Mesenchymal stem cell (in vitro differentiated cells and primary cell): ENCODE measurements around the gene RCBTB2.

ENCODE experiments used
- DNase-seq: peaks from one replicate; pipeline ENCODE4 v3.0.0-alpha.2; 2013
- H2AFZ ChIP-seq: one replicate; pipeline ENCODE4 v1.6.1; 2013; ENCODE audit warnings: low read depth, mild to moderate bottlenecking, control low read depth, inconsistent platforms, low read length, moderate library complexity
- H2AK5ac ChIP-seq: 2 replicates; pipeline ENCODE4 v1.6.1; 2013; ENCODE audit warnings: low read length, moderate library complexity, mild to moderate bottlenecking, inconsistent platforms; ENCODE audit not compliant: severe bottlenecking
- H2BK120ac ChIP-seq: one replicate; pipeline ENCODE4 v1.6.1; 2013; ENCODE audit warnings: low read depth, mild to moderate bottlenecking, inconsistent platforms, low read length, moderate library complexity
- H2BK12ac ChIP-seq, 2 experiments: one replicate each; pipeline ENCODE4 v1.6.1; 2013; ENCODE audit warnings: inconsistent platforms in 2 of 2, low read length in 2 of 2, mild to moderate bottlenecking in 2 of 2, moderate library complexity in 2 of 2, control low read depth in 1 of 2
- H2BK15ac ChIP-seq: one replicate; pipeline ENCODE4 v1.6.1; 2013; ENCODE audit warnings: mild to moderate bottlenecking, low read depth, inconsistent platforms; ENCODE audit not compliant: poor library complexity, severe bottlenecking
- H2BK5ac ChIP-seq: 2 replicates; pipeline ENCODE4 v1.6.1; 2013; ENCODE audit warnings: low read depth, mild to moderate bottlenecking, low read length, control low read depth, inconsistent platforms; ENCODE audit not compliant: poor library complexity, severe bottlenecking
- H3K14ac ChIP-seq, 2 experiments: one replicate each; pipeline ENCODE4 v1.6.1; 2013; ENCODE audit warnings: inconsistent platforms in 2 of 2, low read length in 2 of 2, control low read depth in 1 of 2, mild to moderate bottlenecking in 1 of 2, moderate library complexity in 1 of 2
- H3K18ac ChIP-seq, 2 experiments: one replicate each; pipeline ENCODE4 v1.6.1; 2013; ENCODE audit warnings: inconsistent platforms in 2 of 2, low read length in 2 of 2, control low read depth in 1 of 2, low read depth in 1 of 2, mild to moderate bottlenecking in 1 of 2
- H3K23ac ChIP-seq, 2 experiments: one replicate each; pipeline ENCODE4 v1.6.1; 2013; ENCODE audit warnings: inconsistent platforms in 2 of 2, low read length in 2 of 2, mild to moderate bottlenecking in 2 of 2, moderate library complexity in 2 of 2, control low read depth in 1 of 2
- H3K27ac ChIP-seq: 2 replicates; pipeline ENCODE4 v1.5.1; 2013; ENCODE audit warnings: mild to moderate bottlenecking, moderate library complexity, low read length, control low read depth, inconsistent platforms; ENCODE audit not compliant: poor library complexity, severe bottlenecking
- H3K27me3 ChIP-seq, 2 experiments: 2 replicates each; pipeline versions ENCODE4 v1.6.1 to v1.7.0; 2013; ENCODE audit warnings: low read length in 2 of 2, mild to moderate bottlenecking in 2 of 2, moderate library complexity in 2 of 2, control low read depth in 1 of 2, inconsistent platforms in 1 of 2; ENCODE audit not compliant: control insufficient read depth in 1 of 2, insufficient read depth in 1 of 2
- H3K36me3 ChIP-seq, 2 experiments: 2 replicates each; pipeline versions ENCODE4 v1.6.1 to v1.7.0; 2013; ENCODE audit warnings: low read length in 2 of 2, control low read depth in 1 of 2, inconsistent platforms in 1 of 2, low read depth in 1 of 2, mild to moderate bottlenecking in 1 of 2; ENCODE audit not compliant: insufficient read depth in 2 of 2, control insufficient read depth in 1 of 2
- H3K4ac ChIP-seq, 2 experiments: one replicate each; pipeline ENCODE4 v1.6.1; 2013; ENCODE audit warnings: inconsistent platforms in 2 of 2, low read length in 2 of 2, mild to moderate bottlenecking in 2 of 2, moderate library complexity in 2 of 2, control low read depth in 1 of 2, low read depth in 1 of 2
- H3K4me1 ChIP-seq: 2 replicates; pipeline ENCODE4 v1.6.1; 2013; ENCODE audit warnings: low read depth, low read length, control low read depth; ENCODE audit not compliant: control insufficient read depth, insufficient read depth
- H3K4me2 ChIP-seq: 2 replicates; pipeline ENCODE4 v1.6.1; 2013; ENCODE audit warnings: low read length, mild to moderate bottlenecking, inconsistent platforms; ENCODE audit not compliant: poor library complexity, severe bottlenecking
- H3K4me3 ChIP-seq, 2 experiments: 2 replicates each; pipeline versions ENCODE4 v1.5.1 to v1.7.0; 2013; ENCODE audit warnings: low read length in 2 of 2, mild to moderate bottlenecking in 2 of 2, control low read depth in 1 of 2, low read depth in 1 of 2; ENCODE audit not compliant: insufficient read depth in 1 of 2
- H3K79me1 ChIP-seq: replicated peaks from 2 replicates; pipeline ENCODE4 v1.6.1; 2013; ENCODE audit warnings: mild to moderate bottlenecking, control low read depth, low read length, inconsistent platforms; ENCODE audit not compliant: poor library complexity, severe bottlenecking
- H3K9ac ChIP-seq: 2 replicates; pipeline ENCODE4 v1.7.0; 2013; ENCODE audit warnings: mild to moderate bottlenecking, low read length, moderate library complexity
- H3K9me3 ChIP-seq: 2 replicates; pipeline ENCODE4 v1.7.0; 2013; ENCODE audit warnings: mild to moderate bottlenecking, low read length; ENCODE audit not compliant: control insufficient read depth
- H4K8ac ChIP-seq: one replicate; pipeline ENCODE4 v1.6.1; 2013; ENCODE audit warnings: inconsistent platforms, mild to moderate bottlenecking, low read length, moderate library complexity
- H4K91ac ChIP-seq: one replicate; pipeline ENCODE4 v1.6.1; 2013; ENCODE audit warnings: mild to moderate bottlenecking, low read length, inconsistent platforms
- WGBS: methylation state at CpG from one replicate; pipeline ENCODE4 v1.1.7; 2013; ENCODE audit warnings: mixed read lengths; 5-methylcytosine and 5-hydroxymethylcytosine counted together

Gene RCBTB2

GRCh38 chr13:48555441-48555840 is 22.6 kb upstream of the RCBTB2 start:
- H3K4me3 ChIP-seq = no peak overlapping the region
- H3K4me2 ChIP-seq = no peak overlapping the region
- no peak for DNase-seq
- H3K36me3 ChIP-seq = no peaks in the 10 kb centered on the region
- H3K79me1 ChIP-seq = no peaks in the 10 kb centered on the region
- H4K8ac ChIP-seq = no peak overlapping the region
- H3K9ac ChIP-seq = no peak overlapping the region
- no peak overlapping the region for H3K18ac ChIP-seq
- H3K14ac ChIP-seq = no peak overlapping the region
- no peak overlapping the region for H2AK5ac ChIP-seq
- no peaks in the 10 kb centered on the region for H3K27me3 ChIP-seq
- H2BK120ac ChIP-seq = no peak overlapping the region
- H2BK5ac ChIP-seq = no peak overlapping the region
- no peak overlapping the region for H2BK12ac ChIP-seq
- no peaks in the 10 kb centered on the region for H3K4me1 ChIP-seq
- H3K4ac ChIP-seq = no peak overlapping the region
- peaks cover 29% of the 10 kb centered on the region for H3K9me3 ChIP-seq
- no peak overlapping the region for H2BK15ac ChIP-seq
- H2AFZ ChIP-seq = no peak overlapping the region
- H4K91ac ChIP-seq = no peak overlapping the region
- no peak overlapping the region for H3K27ac ChIP-seq
- no peak overlapping the region for H3K23ac ChIP-seq

- no peak overlapping the region for H3K23ac ChIP-seq
- H3K14ac ChIP-seq = no peak overlapping the region
- no peak overlapping the region for H2BK5ac ChIP-seq
- no peaks in the 10 kb centered on the region for H3K4me1 ChIP-seq
- no peaks in the 10 kb centered on the region for H3K79me1 ChIP-seq
- no peaks in the 10 kb centered on the region for H3K36me3 ChIP-seq
- WGBS = 91% methylated on average over 1 of the region's 1 CpG
- H4K8ac ChIP-seq = no peak overlapping the region
- H3K9me3 ChIP-seq = peaks cover 27% of the 10 kb centered on the region
- no peak overlapping the region for H3K18ac ChIP-seq
- no peak overlapping the region for H3K9ac ChIP-seq
- no peak overlapping the region for H3K4me3 ChIP-seq
- H2BK120ac ChIP-seq = no peak overlapping the region
- H3K4ac ChIP-seq = no peak overlapping the region
- H3K4me2 ChIP-seq = no peak overlapping the region
- DNase-seq = no peak
- H3K27me3 ChIP-seq = no peaks in the 10 kb centered on the region
- H3K27ac ChIP-seq = no peak overlapping the region
- H2AK5ac ChIP-seq = no peak overlapping the region
- no peak overlapping the region for H4K91ac ChIP-seq
- H2BK15ac ChIP-seq = no peak overlapping the region
- no peak overlapping the region for H2AFZ ChIP-seq
- H2BK12ac ChIP-seq = no peak overlapping the region
Observed at GRCh38 chr13:48551329-48551728, 18.4 kb upstream of the RCBTB2 start.

DNA sequence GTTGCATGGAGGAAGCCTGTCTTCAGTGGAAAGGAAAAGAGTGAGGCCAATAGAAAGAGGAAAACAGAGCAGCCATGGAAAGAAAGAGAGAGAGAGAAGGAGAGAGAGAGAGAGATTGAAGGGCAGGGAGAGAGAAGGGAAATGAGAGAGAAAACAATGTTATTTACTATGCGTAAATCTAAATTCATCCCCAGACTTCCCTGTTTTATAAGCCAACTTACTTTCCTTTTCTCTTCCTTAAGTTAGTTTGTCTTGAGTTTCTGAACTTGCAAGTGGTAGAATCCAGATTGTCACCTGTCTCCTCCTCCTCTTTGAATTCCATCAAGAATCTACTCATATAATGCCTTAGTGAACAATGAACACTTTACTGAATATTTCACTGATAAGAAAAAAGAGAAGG is 16.8 kb upstream of the RCBTB2 start:
- H2AK5ac ChIP-seq = no peak overlapping the region
- H3K4ac ChIP-seq = no peak overlapping the region
- no peak overlapping the region for H3K14ac ChIP-seq
- no peaks in the 10 kb centered on the region for H3K36me3 ChIP-seq
- H3K4me3 ChIP-seq = no peak overlapping the region
- no peak overlapping the region for H2BK15ac ChIP-seq
- no peak overlapping the region for H3K27ac ChIP-seq
- no peak overlapping the region for H3K4me2 ChIP-seq
- no peak overlapping the region for H3K18ac ChIP-seq
- no peak overlapping the region for H2BK5ac ChIP-seq
- no peak overlapping the region for H4K8ac ChIP-seq
- peaks cover 15% of the 10 kb centered on the region for H3K9me3 ChIP-seq
- H4K91ac ChIP-seq = no peak overlapping the region
- H3K9ac ChIP-seq = no peak overlapping the region
- no peaks in the 10 kb centered on the region for H3K79me1 ChIP-seq
- no peaks in the 10 kb centered on the region for H3K4me1 ChIP-seq
- H3K23ac ChIP-seq = no peak overlapping the region
- no peak overlapping the region for H2AFZ ChIP-seq
- H2BK120ac ChIP-seq = no peak overlapping the region
- no peak overlapping the region for H2BK12ac ChIP-seq
- no CpG with 5 or more reads among the region's 1 CpG for WGBS
- no peaks in the 10 kb centered on the region for H3K27me3 ChIP-seq
- DNase-seq = no peak

- H3K79me1 ChIP-seq = no peaks in the 10 kb centered on the region
- no peak overlapping the region for H3K23ac ChIP-seq
- no peak overlapping the region for H4K91ac ChIP-seq
- DNase-seq = no peak
- H3K27ac ChIP-seq = no peak overlapping the region
- no peak overlapping the region for H3K14ac ChIP-seq
- H2AFZ ChIP-seq = no peak overlapping the region
- no peak overlapping the region for H2BK12ac ChIP-seq
- WGBS = 98% methylated on average over 2 of the region's 4 CpGs
- H2BK120ac ChIP-seq = no peak overlapping the region
- H2BK5ac ChIP-seq = no peak overlapping the region
- H3K4me1 ChIP-seq = peaks cover 2% of the 10 kb centered on the region
- H3K9me3 ChIP-seq = peaks cover 9% of the 10 kb centered on the region
- H3K4me2 ChIP-seq = no peak overlapping the region
- no peak overlapping the region for H3K4ac ChIP-seq
- H3K27me3 ChIP-seq = no peaks in the 10 kb centered on the region
- no peak overlapping the region for H2AK5ac ChIP-seq
- no peaks in the 10 kb centered on the region for H3K36me3 ChIP-seq
- H2BK15ac ChIP-seq = no peak overlapping the region
- no peak overlapping the region for H3K9ac ChIP-seq
- H3K4me3 ChIP-seq = no peak overlapping the region
- no peak overlapping the region for H3K18ac ChIP-seq
- H4K8ac ChIP-seq = no peak overlapping the region
Observed at GRCh38 chr13:48547663-48548092, 14.8 kb upstream of the RCBTB2 start.
